PC-3 (cell line): ENCODE results near the gene FADS1. TPM values are rescaled to one million over a fixed set of nuclear protein-coding genes. Genes with fewer than 3 reads are reported as not detected.

Experiments used
- ATAC-seq: fragments of 200-7000 bp; cut with Tn5 transposase; 2 replicates; pipeline ENCODE4 v1.9.1; 2020; ENCODE audit warnings: mild to moderate bottlenecking, moderate library complexity
- BruUV-seq: library from RNA; stranded (reverse); fragments of 400-500 nt; replicated peaks from 2 replicates; lab custom pipeline; 2021; lab: Mats Ljungman, UMichigan
- CTCF ChIA-PET: fragments of 300-600 bp; sonication (Branson Sonifier 250); formaldehyde crosslinking; loops from one replicate; lab custom pipeline; 2022; ENCODE audit warnings: antibody characterized with exemption; lab: Charles Lee
- POLR2A ChIA-PET: fragments of 300-600 bp; sonication (Branson Sonifier 250); formaldehyde crosslinking; loops from one replicate; lab custom pipeline; 2022; ENCODE audit warnings: antibody characterized with exemption; ENCODE audit not compliant: unreplicated experiment; lab: Charles Lee
- DNase-seq: peaks from one replicate; pipeline ENCODE4 v3.0.0-alpha.2; 2015
- H2AFZ ChIP-seq: fragments of 300-600 bp; sonication (generic); 2 replicates; pipeline ENCODE4 v1.6.0; 2016; ENCODE audit warnings: antibody characterized with exemption, low read length
- H3F3A ChIP-seq: fragments of 300-600 bp; sonication (generic); one replicate; pipeline ENCODE4 v1.6.0; 2017; ENCODE audit warnings: antibody characterized with exemption, low read length, control low read depth, mild to moderate bottlenecking; ENCODE audit not compliant: unreplicated experiment
- H3K27ac ChIP-seq: fragments of 300-600 bp; sonication (generic); 2 replicates; pipeline ENCODE4 v1.5.1; 2016; ENCODE audit warnings: mild to moderate bottlenecking, low read length
- H3K27me3 ChIP-seq: fragments of 300-600 bp; sonication (generic); 2 replicates; pipeline ENCODE4 v1.6.1; 2016; ENCODE audit warnings: low read length, mixed read lengths
- H3K36me3 ChIP-seq: fragments of 300-600 bp; sonication (generic); 2 replicates; pipeline ENCODE4 v1.6.1; 2016; ENCODE audit warnings: low read depth, mixed run types, low read length, mixed read lengths
- H3K4me1 ChIP-seq: fragments of 300-600 bp; sonication (generic); 2 replicates; pipeline ENCODE4 v1.5.1; 2016; ENCODE audit warnings: low read length; ENCODE audit not compliant: insufficient read depth
- H3K4me2 ChIP-seq: fragments of 300-600 bp; sonication (generic); 2 replicates; pipeline ENCODE4 v1.6.0; 2016; ENCODE audit warnings: low read length
- H3K4me3 ChIP-seq: fragments of 300-600 bp; sonication (generic); 2 replicates; pipeline ENCODE4 v1.5.1; 2016; ENCODE audit warnings: mild to moderate bottlenecking, low read length, mixed read lengths
- H3K79me2 ChIP-seq: fragments of 300-600 bp; sonication (generic); 2 replicates; pipeline ENCODE4 v1.6.1; 2017; ENCODE audit warnings: low read length, mixed read lengths
- H3K9ac ChIP-seq: fragments of 300-600 bp; sonication (generic); 2 replicates; pipeline ENCODE4 v1.6.0; 2016; ENCODE audit warnings: mild to moderate bottlenecking, low read length
- H3K9me2 ChIP-seq: fragments of 300-600 bp; sonication (generic); replicated peaks from 2 replicates; pipeline ENCODE4 v1.6.1; 2016; ENCODE audit warnings: mixed run types, low read length, mixed read lengths
- H3K9me3 ChIP-seq: fragments of 300-600 bp; sonication (generic); 2 replicates; pipeline ENCODE4 v1.6.1; 2016; ENCODE audit warnings: low read length, mixed read lengths
- H4K20me1 ChIP-seq: fragments of 300-600 bp; sonication (generic); 2 replicates; pipeline ENCODE4 v1.6.1; 2016; ENCODE audit warnings: low read length, mixed read lengths
- CTCF ChIP-seq: fragments of 300-600 bp; sonication (generic); conservative IDR thresholded peaks from 2 replicates; pipeline ENCODE4 v1.5.1; 2017; ENCODE audit warnings: antibody characterized with exemption, low read depth, mild to moderate bottlenecking, low read length
- EZH2 ChIP-seq: fragments of 300-600 bp; sonication (generic); IDR thresholded peaks from one replicate; pipeline ENCODE4 v1.6.1; 2017; ENCODE audit warnings: antibody characterized with exemption, mild to moderate bottlenecking, low read length; ENCODE audit not compliant: unreplicated experiment
- EZH2phosphoT487 ChIP-seq: fragments of 300-600 bp; sonication (generic); IDR thresholded peaks from 2 replicates; pipeline ENCODE4 v1.6.1; 2018; ENCODE audit warnings: mild to moderate bottlenecking, antibody characterized with exemption, low read length, borderline replicate concordance
- intact Hi-C: fragments of 100-400 bp; cut with micrococcal nuclease; formaldehyde crosslinking; loops from 2 replicates; pipeline ENCODE4 v1.9.0; 2023
- total RNA-seq: library from RNA; depleted of rRNA; stranded (reverse); fragments of >200 nt; gene quantifications from 2 replicates; pipeline ENCODE4 v1.2.3, GENCODE V29; 2014

FADS1 gene
- total RNA-seq, 1 experiment from 2014 or later = 84.4 TPM

GRCh38 chr11:61774411-61774810 is 42.4 kb downstream of the FADS1 start:
- no peak overlapping the region for H3K9ac ChIP-seq
- TF ChIP-seq EZH2 (no peak), EZH2phosphoT487 (no peak), CTCF (no peak)

GRCh38 chr11:61773809-61774208 is 43.0 kb downstream of the FADS1 start:
- intact Hi-C loops = no loop called here
- ATAC-seq (no peak), DNase-seq (no peak)
- Histone ChIP-seq H3K4me1 (no peaks in the 10 kb centered on the region), H3K79me2 (no peaks in the 10 kb centered on the region), H3K9me2 (no peaks in the 10 kb centered on the region), H3K36me3 (no peaks in the 10 kb centered on the region), H3K27me3 (no peaks in the 10 kb centered on the region), H3K27ac (no peak overlapping the region), H4K20me1 (no peaks in the 10 kb centered on the region), H3K9ac (no peak overlapping the region), H2AFZ (no peak overlapping the region), H3K4me3 (no peak overlapping the region), H3K4me2 (no peak overlapping the region), H3F3A (no peaks in the 10 kb centered on the region), H3K9me3 (no peaks in the 10 kb centered on the region)
- CTCF ChIA-PET = no interaction called here
- no TSS peak for BruUV-seq
- TF ChIP-seq EZH2 (no peak), EZH2phosphoT487 (no peak), CTCF (no peak)
- POLR2A ChIA-PET = no interaction called here

More at GRCh38 chr11:61774411-61774810, 42.4 kb downstream of the FADS1 start:
- Histone ChIP-seq H3K79me2 (no peaks in the 10 kb centered on the region), H3K4me1 (no peaks in the 10 kb centered on the region), H3K27ac (no peak overlapping the region), H4K20me1 (no peaks in the 10 kb centered on the region), H3K4me2 (no peak overlapping the region), H2AFZ (no peak overlapping the region), H3K9me3 (no peaks in the 10 kb centered on the region), H3F3A (no peaks in the 10 kb centered on the region), H3K9me2 (no peaks in the 10 kb centered on the region), H3K27me3 (no peaks in the 10 kb centered on the region), H3K4me3 (no peak overlapping the region), H3K36me3 (no peaks in the 10 kb centered on the region)
- BruUV-seq = no TSS peak
- ATAC-seq = no peak
- DNase-seq = no peak
- intact Hi-C loops = no loop called here
- ChIA-PET POLR2A (no interaction called here), CTCF (no interaction called here)

- H3K4me3 ChIP-seq = no peak overlapping the region
- H3K27ac ChIP-seq = no peak overlapping the region
- H3F3A ChIP-seq = no peaks in the 10 kb centered on the region
- no peaks in the 10 kb centered on the region for H3K9me3 ChIP-seq
- no peaks in the 10 kb centered on the region for H3K79me2 ChIP-seq
- H3K27me3 ChIP-seq = no peaks in the 10 kb centered on the region
- DNase-seq (no peak), ATAC-seq (no peak)
- no peak overlapping the region for H3K4me2 ChIP-seq
- no TSS peak for BruUV-seq
- H3K9ac ChIP-seq = no peak overlapping the region
- ChIA-PET POLR2A (interaction anchor here (0.7 kb wide), 1 partner anchor 27 kb away, joined by 31 read pairs; no protein-coding TSS in a partner anchor), CTCF (no interaction called here)
- H4K20me1 ChIP-seq = no peaks in the 10 kb centered on the region
- H2AFZ ChIP-seq = no peak overlapping the region
- H3K36me3 ChIP-seq = no peaks in the 10 kb centered on the region
- intact Hi-C loops = no loop called here
- no peaks in the 10 kb centered on the region for H3K4me1 ChIP-seq
- TF ChIP-seq CTCF (no peak), EZH2 (no peak), EZH2phosphoT487 (no peak)
- H3K9me2 ChIP-seq = no peaks in the 10 kb centered on the region
Observed at GRCh38 chr11:61773356-61773755, 43.4 kb downstream of the FADS1 start.
